ENCODE data around the gene VPS13D.
"Not testable (repeated sequence)": the region's sequence is repeated elsewhere in the genome, so short reads cannot be mapped to it uniquely, and the experiment has no call there.

The VPS13D gene

DNA sequence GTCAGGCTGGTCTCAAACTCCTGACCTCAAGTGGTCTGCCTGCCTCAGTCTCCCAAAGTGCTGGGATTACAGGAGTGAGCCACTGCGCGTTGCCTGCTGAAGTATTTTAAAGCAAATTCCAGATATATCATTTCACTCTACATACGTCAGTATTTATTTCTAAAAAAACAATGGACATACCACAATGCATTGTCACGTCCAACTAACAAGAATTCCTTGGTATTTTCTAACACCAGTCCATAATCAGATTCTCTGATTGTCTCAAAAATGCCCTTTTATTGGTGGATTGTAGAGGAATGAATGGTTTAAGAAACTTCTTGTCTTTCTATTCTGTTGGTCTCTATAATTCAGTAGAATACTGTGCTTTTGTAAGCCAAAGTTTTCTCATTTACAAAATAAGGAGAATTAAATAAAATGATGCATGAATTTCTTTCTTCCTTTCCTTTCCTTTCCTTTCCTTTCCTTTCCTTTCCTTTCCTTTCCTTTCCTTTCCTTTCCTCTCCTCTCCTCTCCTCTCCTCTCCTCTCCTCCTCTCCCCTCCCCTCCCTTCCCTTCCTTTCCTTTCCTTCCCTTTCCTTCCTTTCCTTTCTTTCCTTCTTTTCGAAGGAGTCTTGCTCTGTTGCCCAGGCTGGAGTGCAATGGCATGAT lies 55.8 kb downstream of the VPS13D start:
- no peak for DNase-seq (ENCODE audit: low spot score)

DNA sequence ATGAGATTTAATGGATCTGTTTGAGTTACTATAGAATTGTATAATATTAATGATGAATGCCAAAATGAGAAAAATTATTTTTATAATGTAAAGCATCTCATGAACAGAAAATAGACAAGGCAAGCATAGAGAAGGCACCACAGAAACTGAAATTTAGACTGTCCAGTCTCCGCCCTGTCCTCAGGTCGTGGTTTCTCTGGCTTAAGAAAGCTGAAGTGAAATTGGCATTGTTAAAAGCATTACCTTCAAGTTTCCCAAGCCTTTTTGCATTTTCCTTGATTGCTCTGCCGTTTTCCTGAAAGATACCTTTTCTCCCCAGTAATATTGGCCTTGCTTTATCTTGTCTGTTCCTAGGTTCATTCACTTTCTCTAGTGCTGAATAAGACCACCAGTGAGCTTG lies 58.0 kb downstream of the VPS13D start:
- DNase-seq (ENCODE audit: low spot score) = no peak

DNA sequence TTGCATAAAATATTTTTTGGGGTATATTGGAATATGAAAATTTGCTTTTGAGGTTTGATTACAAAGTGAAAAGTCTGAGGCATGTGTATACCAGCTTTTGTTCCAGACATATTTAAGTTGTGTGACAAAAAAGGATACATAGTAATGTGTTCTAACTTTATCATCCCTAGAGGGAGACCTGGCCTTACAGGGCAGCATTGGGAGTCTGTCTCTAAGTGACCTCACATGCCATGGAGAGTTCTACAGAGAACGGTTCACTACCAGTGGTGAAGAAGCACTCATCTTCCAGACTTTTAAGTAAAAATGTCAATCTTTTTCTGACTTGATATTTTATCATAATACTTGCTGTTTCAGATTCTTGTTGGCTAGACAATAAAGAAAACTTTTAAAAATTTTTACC lies 61.0 kb downstream of the VPS13D start:
- no peak for DNase-seq (ENCODE audit: low spot score)

DNA sequence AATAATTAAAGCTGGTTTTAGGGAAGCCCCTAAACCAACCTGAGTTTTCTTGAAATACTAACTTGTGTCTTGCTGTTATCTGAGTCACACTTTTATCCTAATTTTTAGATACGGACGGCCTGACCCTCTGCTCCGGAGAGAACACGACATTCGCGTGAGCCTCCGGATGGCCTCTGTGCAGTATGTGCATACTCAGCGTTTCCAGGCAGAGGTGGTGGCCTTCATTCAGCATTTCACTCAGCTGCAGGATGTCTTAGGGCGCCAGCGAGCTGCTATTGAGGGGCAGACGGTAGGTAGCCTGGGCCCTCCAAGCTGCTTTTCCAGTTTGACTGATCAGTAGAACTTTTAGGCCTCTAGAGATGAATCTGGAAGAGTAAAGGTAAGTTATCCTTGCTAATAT lies 63.6 kb downstream of the VPS13D start:
- DNase-seq (ENCODE audit: low spot score) = no peak

DNA sequence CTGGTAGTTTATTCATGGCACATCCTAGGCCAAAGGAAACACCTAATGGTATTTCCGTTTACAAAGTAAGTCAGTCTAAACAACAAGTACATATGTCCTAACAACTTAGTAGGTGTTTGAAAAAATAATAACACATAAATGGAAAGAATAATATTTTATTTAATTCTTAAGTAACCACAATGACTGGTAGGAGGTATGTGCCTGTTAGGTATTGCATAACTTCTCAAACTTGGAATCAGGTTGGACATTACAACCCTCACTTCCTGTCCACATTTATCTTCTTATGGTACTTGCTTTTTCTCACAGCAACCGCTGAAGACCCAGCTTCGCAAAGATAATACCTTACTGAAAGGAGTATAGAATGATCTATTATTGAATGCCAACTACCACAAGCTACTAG lies 64.2 kb downstream of the VPS13D start:
- DNase-seq (ENCODE audit: low spot score) = no peak

DNA sequence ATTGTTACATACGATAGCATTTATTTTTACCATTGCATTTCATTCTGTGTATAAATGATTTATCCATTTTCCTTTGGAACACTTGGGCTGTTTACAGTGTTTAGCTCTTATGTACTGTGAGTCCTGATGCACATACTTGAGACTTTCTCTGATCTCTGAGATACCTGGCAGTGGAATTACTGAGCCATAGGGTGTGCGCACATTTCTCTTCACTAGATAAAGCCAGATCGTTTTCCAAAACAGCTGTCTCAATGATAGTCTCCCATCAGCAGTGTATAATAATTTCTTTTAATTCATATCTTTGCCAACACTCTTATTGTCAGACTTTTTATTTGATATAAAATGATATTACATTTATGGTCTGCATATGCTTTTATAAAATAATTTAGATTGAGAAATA lies 66.2 kb downstream of the VPS13D start:
- DNase-seq (ENCODE audit: low spot score) = no peak

DNA sequence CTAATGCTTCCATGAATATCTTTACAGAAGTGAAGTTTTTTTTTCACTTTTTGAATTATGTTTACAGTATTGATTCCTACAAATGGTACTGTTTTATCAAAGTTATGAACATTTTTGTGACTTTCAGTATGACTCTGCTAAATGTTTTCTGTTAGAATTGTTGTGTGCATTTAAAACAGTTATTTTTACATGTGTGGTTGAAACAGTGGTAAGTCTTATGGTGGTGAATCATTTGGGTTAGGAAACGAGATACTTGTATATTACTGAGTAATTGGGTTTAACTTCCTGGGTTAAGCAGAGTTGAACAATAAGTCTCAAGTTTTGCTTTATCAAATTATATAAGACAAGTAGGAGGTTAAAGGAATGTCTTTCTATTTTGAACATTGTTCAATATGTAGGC lies 66.8 kb downstream of the VPS13D start:
- DNase-seq (ENCODE audit: low spot score) = no peak

DNA sequence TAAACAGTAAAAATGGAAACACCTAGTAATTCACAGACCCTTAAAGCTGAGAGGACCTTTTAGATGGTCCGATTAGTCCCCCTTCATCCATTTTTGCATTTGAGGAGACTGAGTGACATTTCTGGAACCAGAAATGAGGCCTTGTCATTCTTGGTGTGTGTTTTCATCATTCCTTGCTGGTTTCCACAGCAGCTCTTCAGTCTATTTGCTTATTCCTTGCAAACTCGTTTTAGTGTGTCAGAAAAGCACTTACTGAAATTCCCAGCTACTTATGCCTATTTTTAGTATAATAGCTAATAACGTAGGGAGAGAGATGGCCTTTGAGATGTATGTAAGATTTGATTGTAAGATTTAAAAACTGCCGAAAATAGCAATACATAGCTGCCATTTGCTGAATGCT lies 70.9 kb downstream of the VPS13D start:
- no peak for DNase-seq (ENCODE audit: low spot score)

DNA sequence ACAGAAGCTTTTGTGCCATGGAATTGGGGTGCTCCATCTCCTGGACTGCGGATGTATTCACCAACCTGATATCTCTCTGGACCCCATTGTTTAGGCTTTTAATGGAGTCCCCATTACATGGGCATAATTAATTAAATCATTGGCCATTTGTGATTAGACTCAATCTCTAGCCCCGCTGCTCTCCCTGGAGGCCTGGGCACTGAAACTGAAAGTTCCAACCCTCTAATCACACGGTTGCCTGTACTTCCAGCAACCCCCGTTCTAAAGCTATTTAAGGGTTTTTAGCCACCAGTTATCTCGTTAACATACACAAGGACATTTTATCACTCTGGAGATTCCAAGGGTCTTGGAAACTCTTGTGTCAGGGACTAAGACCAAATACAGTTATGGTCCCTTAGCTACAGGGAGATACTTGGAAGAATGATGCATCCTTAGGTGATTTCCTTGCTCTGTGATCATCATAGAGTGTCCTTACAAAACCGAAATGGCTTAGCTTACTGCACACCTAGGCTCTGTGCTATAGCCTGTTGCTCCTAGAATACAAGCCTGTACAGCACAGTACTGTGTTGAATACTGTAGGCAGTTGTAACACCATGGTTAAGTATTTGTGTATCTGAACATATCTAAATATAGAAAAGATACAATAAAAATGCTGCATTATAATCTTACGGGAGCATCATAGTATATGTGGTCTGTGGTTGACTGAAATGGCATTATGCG lies 71.8 kb downstream of the VPS13D start:
- no peak for DNase-seq (ENCODE audit: low spot score)

DNA sequence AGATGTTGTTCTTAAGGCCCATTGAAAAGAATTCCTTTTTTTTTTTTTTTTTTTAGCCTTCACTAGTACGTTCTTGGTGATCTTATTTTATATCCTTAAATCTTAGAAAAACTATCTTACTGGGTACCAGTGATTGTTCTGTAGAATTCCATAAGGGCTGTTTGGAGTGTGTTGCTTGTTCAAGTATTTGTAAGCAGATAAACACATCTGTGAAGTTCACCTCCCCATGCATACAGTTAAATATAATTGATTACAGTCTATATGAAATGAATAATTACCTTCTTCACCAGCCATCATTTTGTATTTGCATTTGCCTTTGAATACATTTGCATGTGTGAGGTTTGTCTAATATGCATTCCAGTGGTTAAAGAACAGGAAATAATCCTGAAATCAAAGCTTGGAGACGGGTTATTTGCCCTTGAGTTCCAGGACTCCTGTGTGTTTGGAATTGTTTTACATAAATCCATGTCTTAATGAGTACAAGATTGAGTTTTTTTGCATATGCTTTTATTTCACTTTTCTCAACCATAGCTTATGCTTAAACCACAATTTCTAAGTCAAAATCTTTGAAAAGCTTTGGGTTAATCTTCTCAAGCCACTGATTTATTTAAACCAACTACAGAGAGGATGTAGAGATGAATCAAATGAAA lies 73.1 kb downstream of the VPS13D start:
- no peak for DNase-seq (ENCODE audit: low spot score)

DNA sequence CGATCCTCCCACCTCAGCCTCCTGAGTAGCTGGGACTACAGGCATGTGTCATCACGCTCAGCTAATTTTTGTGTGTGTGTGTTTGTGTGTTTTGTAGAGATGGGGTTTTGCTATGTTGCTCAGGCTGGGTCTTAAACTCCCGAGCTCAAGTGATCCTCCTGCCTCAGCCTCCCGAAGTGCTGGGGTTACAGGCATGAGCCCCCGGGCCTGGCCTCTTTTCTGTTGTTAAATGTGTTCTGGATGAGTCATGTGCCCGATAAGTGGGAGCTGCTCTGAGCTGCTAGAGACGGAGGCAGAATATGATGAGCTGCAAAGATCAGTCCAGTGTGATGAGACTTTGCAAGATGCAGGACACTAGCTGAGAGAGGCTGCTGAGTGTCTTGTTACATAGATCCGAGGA lies 75.5 kb downstream of the VPS13D start:
- DNase-seq (ENCODE audit: low spot score) = no peak

DNA sequence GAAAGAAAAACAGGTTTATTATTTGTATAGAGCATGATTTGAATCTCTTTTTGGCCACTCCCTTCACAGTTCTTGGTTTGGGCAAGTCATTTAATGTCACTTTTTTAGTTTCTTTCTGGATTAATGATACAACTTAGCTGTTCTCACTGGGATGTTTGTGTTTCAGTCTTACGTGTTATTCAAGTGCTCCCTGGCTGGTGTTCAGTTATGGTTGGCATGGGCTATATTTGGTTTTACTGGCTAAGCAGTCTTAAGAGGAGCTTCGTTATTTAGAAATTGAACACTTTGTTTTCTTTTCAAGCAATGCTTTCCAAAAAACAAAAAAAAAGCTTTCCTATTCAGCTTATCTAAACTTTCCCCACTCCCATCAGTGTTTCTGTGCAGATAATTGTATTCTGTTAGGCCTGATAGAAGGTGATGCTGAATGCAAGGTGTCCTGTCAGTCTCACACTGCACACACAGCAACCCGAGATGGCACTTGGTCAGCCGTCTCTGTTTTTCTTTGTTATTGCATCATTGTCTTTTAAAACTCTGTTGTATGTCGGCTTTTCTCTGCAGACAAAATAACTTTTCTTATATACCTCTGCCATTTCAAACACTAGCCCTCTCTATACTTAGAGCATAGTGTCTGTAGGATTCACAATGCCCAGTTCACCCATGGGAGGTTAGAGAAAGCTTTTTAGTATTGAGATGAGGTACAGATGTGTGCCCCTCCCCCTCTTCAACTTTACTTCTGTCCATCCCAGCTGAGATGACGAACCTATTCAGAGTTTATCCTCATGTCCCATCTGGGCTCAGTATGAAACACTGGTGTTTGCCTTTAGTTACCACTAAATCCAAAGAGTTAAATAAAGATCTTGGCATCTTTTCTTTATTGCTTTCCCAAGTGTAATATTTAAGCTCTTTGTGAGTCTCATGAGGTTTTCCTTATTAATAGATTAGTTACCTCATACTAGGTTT lies 80.2 kb downstream of the VPS13D start:
- DNase-seq (ENCODE audit: low spot score) = no peak

DNA sequence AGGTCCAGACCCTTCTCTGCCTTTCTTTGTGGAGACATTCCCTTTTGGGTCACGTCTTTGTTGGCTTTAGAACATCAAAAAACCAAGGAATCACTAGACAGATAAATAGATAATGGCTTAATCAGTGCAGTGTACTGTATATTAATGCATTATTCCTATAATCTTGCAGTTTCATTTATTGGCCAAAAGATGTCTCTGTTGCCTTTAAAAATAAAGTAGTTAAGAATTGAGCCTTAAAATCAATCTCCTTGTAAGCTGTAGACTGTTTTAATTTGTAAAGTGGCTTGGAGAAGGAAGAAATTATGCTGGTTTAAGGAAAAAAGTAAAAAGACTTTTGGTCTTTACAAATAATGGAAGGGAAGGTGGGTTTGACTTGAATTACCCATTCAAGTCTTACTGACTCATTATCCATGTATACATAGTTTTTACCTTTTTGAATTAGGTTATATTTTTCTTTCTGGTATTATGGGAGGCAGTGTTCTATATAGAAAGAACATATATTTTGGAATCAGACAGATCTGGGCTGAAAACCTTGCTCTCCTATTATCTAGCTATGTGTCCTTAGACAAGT lies 84.6 kb downstream of the VPS13D start:
- DNase-seq (ENCODE audit: low spot score) = no peak

DNA sequence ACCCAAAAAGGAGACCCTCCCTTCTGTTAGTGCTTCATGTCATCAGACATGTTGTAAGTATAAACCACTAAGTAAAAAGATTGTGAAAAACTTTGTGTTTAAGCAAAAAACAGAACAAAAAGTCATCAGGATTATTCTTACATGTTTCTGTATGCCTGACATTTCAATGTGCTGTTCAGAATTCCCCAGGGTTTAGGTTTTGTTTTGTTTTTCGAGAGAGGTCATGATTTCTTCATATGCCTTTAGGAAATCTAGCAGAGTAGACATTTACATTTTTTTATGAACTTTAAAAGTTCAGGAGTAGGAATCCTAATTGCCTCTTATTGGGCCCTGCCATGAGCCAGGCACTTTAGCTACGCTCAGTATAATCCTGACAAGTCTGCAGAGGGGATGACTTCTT lies 85.3 kb downstream of the VPS13D start:
- DNase-seq (ENCODE audit: low spot score) = no peak

DNA sequence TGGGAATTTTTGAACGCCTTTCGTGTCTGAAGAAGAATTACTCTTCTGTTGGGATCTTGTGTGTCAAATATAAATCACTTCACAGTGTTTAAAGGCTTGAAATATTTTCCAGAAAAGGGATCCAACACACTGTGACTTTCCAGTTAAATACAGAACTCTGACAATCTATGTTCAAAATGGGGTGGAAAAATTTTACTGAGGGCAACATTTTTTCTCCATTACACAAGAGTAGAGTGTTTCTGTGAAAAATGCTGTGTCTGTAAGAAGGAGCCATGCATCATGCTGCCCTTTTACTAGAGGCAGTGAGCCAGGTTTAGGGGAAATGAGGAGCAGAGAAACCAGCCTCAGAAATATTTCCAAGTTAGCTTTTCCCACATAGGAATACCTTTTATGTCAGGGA lies 86.5 kb downstream of the VPS13D start:
- no peak for DNase-seq (ENCODE audit: low spot score)

DNA sequence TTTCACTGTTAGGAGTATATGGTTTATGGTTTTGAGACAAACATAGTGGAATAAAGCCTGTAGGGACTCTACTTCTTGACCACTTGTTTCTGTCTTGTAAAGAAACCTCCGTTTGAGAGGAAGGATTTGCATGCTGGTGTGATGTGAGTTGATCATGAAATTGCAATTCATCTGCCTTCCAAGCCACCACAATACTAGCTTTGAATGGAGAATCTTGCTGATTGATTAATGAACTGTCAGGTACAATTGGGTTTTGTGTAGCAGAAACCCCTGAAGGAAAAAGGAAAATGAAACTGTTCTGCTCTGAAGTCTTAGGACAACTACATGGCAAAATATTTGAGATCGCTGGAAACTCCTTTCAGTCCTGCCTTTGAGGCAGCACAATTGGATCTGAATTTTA lies 90.7 kb downstream of the VPS13D start:
- DNase-seq (ENCODE audit: low spot score) = no peak

DNA sequence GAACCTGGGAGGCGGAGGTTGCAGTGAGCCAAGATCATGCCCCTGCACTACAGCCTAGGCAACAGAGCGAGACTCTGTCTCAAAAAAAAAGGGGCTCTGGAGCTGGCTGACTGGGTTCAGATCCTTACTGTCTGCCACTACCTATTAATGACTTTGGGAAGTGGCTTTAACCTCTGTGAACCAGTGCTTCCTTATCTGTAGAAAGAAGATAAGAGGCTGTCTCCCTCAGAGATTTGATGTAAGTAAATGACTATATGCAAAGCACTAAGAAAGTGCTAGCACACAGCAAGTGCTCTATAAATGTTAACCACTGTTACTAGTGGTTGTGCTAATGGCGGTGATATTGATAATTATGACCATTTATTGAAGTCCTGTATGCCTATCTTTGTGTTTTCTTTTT lies 94.6 kb downstream of the VPS13D start:
- no peak for DNase-seq (ENCODE audit: low spot score)

DNA sequence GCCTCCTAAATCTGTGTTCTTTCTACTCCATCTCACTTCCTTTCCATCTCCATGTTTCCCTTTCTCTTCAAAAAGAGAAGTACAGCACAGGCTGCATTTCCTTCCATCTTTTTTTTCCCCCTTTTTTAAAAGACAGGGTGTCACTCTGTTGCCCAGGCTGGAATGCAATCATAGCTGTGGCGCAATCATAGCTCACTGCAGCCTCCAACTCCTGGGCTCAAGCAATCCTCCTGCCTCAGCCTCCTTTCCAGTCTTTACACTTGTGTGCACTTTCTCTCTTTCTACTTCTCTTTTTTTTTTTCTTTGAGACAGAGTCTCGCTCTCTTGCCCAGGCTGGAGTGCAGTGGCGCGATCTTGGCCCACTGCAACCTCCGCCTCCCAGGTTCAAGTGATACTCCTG lies 95.1 kb downstream of the VPS13D start:
- not testable (repeated sequence) for DNase-seq (ENCODE audit: low spot score)

DNA sequence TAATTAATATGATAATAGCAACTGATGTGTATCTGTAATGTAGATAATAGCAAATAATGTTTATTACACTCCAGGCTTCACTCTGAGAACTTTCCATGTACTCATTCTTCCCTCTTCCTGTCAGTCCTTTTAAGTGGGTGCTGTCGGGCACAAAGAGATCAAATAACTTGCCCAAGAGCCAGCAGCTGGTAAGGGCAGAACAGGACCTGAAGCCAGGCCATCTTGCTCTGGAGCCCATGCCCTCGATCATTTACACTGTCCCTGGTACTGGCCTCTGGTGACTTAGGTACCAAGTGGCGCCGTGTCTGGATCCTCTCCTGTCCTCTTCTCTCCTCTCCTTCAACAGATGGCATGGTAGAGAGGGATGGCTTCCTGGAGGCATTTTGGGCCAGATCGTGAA lies 97.2 kb downstream of the VPS13D start:
- no peak for DNase-seq (ENCODE audit: low spot score)

DNA sequence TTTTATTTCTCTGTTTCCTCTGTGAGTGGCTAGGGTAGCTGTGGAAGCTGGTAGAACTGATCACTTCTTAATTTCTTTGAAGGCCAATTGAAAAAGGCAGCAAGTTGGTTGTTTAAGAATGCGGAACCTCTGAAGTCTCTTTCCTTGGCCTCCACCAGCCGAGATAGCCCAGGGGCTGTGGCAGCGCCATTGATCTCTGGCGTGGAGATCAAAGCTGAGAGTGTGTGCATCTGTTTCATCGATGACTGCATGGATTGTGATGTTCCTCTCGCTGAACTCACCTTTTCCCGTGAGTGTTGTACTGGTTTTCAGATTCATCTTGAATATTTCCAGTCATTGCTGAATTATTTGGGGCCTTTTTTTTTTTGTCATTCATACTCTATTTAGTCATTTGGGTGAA lies 97.7 kb downstream of the VPS13D start:
- DNase-seq (ENCODE audit: low spot score) = no peak

DNA sequence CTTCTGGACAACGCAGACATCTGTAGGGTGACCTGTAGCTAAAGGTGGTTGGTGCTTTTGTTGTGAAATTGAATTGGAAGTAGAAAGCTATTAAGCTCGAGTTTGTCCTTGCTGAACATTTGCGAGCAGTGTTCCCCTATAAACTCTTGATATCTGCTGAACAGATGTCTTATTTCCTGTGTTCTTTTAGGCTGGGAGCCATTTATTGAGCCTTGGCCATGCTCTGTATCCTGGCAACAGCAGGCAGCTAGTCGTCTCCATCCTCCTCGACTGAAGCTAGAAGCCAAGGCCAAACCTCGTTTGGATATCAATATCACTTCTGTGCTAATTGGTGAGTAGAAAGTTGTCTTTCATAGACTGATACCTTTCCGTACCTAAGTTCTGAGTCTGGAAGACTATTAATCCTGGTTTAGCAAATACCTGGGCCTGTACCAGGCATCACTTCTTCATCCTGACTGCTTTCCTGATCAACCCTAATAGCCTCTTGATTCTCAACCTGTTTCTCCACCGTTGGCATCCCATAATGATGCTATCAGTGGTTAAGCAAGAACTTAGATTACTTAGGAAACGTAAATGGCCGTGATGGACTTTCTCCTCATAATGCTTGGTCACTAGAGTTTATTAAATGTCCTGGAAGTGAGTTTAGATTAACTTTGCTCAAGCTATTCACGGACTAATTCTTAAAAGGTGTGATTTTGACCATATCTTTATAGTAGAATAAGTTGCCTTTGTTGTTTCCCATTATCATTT lies 103.4 kb downstream of the VPS13D start:
- no peak for DNase-seq (ENCODE audit: low spot score)

All from HuH-7.5 (cell line).